Adrenal gland (tissue), 12 donors: ENCODE measurements around the gene EHD3. TPM values are rescaled to one million over a fixed set of nuclear protein-coding genes. Genes with fewer than 3 reads are reported as not detected.

ENCODE experiments used
- DNase-seq, 7 donors: peaks; one replicate each; pipeline ENCODE4 v3.0.0-alpha.2; 2019 to 2020
- H3K27ac ChIP-seq, 5 donors: fragments of 200-600 bp; sonication (generic) in 4 of 5; 1 replicate in 3 of 5; 2 replicates in 2 of 5; pipeline versions ENCODE4 v1.5.1 to v1.8.0; 2016 to 2020; ENCODE audit warnings: mild to moderate bottlenecking in 1 of 5
- H3K27me3 ChIP-seq: fragments of 200-600 bp; 2 replicates; pipeline ENCODE4 v1.8.0; 2021
- H3K36me3 ChIP-seq, 2 donors: fragments of 200-600 bp; replicated peaks in 1 of 2; 1 replicate in 1 of 2; 2 replicates in 1 of 2; pipeline versions ENCODE4 v1.5.1 to v1.8.0; 2018 to 2022
- H3K4me1 ChIP-seq, 2 donors: fragments of 200-600 bp; replicated peaks in 1 of 2; 1 replicate in 1 of 2; 2 replicates in 1 of 2; pipeline versions ENCODE4 v1.5.1 to v1.8.0; 2018 to 2021
- H3K4me3 ChIP-seq, 4 donors: fragments of 200-600 bp; sonication (generic) in 3 of 4; one replicate each; pipeline ENCODE4 v1.5.1; 2016 to 2018
- H3K9me3 ChIP-seq, 3 donors: fragments of 200-600 bp; sonication (generic) in 1 of 3; replicated peaks in 1 of 3; 1 replicate in 2 of 3; 2 replicates in 1 of 3; pipeline versions ENCODE4 v1.5.1 to v1.8.0; 2016 to 2021
- POLR2A ChIP-seq, 2 donors: fragments of 450-650 bp; IDR thresholded peaks; one replicate each; pipeline ENCODE4 v1.6.1; 2017; ENCODE audit warnings: antibody characterized with exemption in 2 of 2, mild to moderate bottlenecking in 2 of 2, moderate library complexity in 1 of 2
- WGBS, 4 donors: extraction: QIAGEN DNeasy Blood & Tissue Kit in 2 of 4; methylation state at CpG; one replicate each; pipeline versions ENCODE4 v1.1.5 to v1.1.7; 2013 to 2017; 5-methylcytosine and 5-hydroxymethylcytosine counted together
- intact Hi-C, 2 donors: fragments of 100-400 bp; cut with DNase I; formaldehyde crosslinking; loops; one replicate each; pipeline versions ENCODE4 v1.14.1 to v1.15.0; 2022 to 2023
- polyA plus RNA-seq, 3 donors: library from polyadenylated mRNA; stranded (reverse); fragments of 200-250 nt in 2 of 3; fragments of 350-450 nt in 1 of 3; fragmentation: Illumina TruSeq in 1 of 3; extraction: RNeasy Lipid Tissue Mini Kit (QIAGEN cat#74804) in 1 of 3; gene quantifications; one replicate each; pipeline ENCODE4 v1.2.3, GENCODE V29; 2013 to 2014
- total RNA-seq, 9 donors: library from RNA; depleted of rRNA in 4 of 9; stranded (reverse); fragments of >200 nt in 4 of 9; fragments of 120-200 nt in 1 of 9; fragmentation: NEBNext Ultra II Directional in 1 of 9; extraction: Animal tissue kit (Norgen Biotek cat#: 25700) in 1 of 9; gene quantifications; one replicate each; pipeline versions ENCODE4 v1.1.0 to v1.2.4, GENCODE V29; 2013 to 2023
- TF ChIP-seq, protein P1 (sequence below), 6 experiments: fragments of 450-650 bp in 4 of 6; fragments of 200-600 bp in 2 of 6; sonication (generic) in 1 of 6; IDR thresholded peaks; 1 replicate in 5 of 6; 2 replicates in 1 of 6; pipeline versions ENCODE4 v1.5.1 to v1.8.0; 2016 to 2021; ENCODE audit warnings: antibody characterized with exemption in 6 of 6, mild to moderate bottlenecking in 2 of 6, moderate library complexity in 1 of 6
- donor health status: healthy with polysubstance abuse.
- donor health status: Bipolar disorder and iron deficiency.
- donor health status: DM: yes; HTN: yes; CAD: no.
- donor health status: DM: no; HTN: no; CAD: no.
- donor health status: DM: no; HTN: no; CAD: no.
- donor health status: DM: yes; HTN: yes; CAD: no.

The EHD3 gene
- total and polyA plus RNA-seq, 12 donors = 4.6 to 51.9 (median 22.3) TPM

DNA sequence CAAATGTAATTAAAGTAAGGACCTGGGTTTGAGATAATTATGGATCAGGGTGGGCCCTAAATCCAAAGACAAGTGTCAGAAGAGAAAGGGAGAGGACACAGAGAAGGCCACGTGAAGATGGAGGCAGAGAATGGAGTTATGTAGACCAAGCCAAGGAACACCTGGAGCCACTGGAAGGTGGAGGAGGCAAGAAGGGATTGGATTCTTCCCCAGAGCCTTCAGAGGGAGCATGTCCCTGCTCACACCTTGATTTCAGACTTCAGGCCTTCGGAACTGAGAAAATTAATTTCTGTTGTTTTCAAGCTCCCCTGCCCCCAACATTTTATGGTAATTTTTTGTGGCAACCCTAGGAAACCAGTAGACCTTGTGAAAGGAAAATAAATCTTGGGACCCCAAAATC, 36.3 kb upstream of the EHD3 start:
- intact Hi-C loops = no loop called here
- Histone ChIP-seq H3K9me3 (no peaks in the 10 kb centered on the region), H3K4me3 (no peak overlapping the region), H3K27ac (no peak overlapping the region), H3K36me3 (no peaks in the 10 kb centered on the region), H3K27me3 (no peaks in the 10 kb centered on the region), H3K4me1 (no peaks in the 10 kb centered on the region)
- 83 to 88% (median 87%) methylated on average over 2 of the region's 2 CpGs for WGBS, 4 donors
- no peak for DNase-seq
- no peak for TF ChIP-seq POLR2A (IDR thresholded peaks at IDR 0.05)
- TF ChIP-seq, protein P1, sequence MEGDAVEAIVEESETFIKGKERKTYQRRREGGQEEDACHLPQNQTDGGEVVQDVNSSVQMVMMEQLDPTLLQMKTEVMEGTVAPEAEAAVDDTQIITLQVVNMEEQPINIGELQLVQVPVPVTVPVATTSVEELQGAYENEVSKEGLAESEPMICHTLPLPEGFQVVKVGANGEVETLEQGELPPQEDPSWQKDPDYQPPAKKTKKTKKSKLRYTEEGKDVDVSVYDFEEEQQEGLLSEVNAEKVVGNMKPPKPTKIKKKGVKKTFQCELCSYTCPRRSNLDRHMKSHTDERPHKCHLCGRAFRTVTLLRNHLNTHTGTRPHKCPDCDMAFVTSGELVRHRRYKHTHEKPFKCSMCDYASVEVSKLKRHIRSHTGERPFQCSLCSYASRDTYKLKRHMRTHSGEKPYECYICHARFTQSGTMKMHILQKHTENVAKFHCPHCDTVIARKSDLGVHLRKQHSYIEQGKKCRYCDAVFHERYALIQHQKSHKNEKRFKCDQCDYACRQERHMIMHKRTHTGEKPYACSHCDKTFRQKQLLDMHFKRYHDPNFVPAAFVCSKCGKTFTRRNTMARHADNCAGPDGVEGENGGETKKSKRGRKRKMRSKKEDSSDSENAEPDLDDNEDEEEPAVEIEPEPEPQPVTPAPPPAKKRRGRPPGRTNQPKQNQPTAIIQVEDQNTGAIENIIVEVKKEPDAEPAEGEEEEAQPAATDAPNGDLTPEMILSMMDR (IDR thresholded peaks at IDR 0.05) = no peak

- WGBS, 4 donors = 60 to 84% (median 71%) methylated on average over 4 of the region's 4 CpGs
These were observed 34.7 kb upstream of the EHD3 start for GRCh38 chr2:31199206-31199605.

DNA sequence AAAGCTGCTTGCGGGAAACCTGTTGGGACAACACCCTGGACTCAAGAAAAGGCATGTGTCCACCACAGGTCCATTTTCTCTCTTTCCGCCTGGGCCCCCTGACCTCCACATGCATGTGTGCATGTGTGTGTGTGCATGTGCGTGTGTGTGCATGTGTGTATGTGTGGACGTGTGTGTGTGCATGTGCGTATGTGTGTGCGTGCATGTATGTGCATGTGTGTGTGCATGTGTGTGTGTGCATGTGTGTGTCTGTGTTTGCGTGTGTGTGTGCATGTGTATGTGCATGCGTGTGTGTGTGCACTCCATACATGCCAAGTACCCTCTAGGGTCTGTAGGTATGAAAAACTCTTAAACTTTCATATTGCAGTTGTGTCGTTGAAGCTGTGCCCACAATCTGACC, 33.0 kb upstream of the EHD3 start:
- Histone ChIP-seq H3K36me3 (no peaks in the 10 kb centered on the region), H3K4me3 (no peak overlapping the region), H3K4me1 (no peaks in the 10 kb centered on the region), H3K9me3 (no peaks in the 10 kb centered on the region), H3K27ac (no peak overlapping the region), H3K27me3 (no peaks in the 10 kb centered on the region)
- no peak for TF ChIP-seq POLR2A (IDR thresholded peaks at IDR 0.05)
- TF ChIP-seq, protein P1 (IDR thresholded peaks at IDR 0.05) = no peak
- 75 to 81% (median 78%) methylated on average over 9 of the region's 9 CpGs for WGBS, 4 donors
- intact Hi-C loops = no loop called here
- DNase-seq = no peak

More at GRCh38 chr2:31199206-31199605, 34.7 kb upstream of the EHD3 start:
- intact Hi-C loops = no loop called here
- Histone ChIP-seq H3K27ac (no peak overlapping the region), H3K4me3 (no peak overlapping the region), H3K9me3 (no peaks in the 10 kb centered on the region), H3K4me1 (no peaks in the 10 kb centered on the region), H3K36me3 (no peaks in the 10 kb centered on the region), H3K27me3 (no peaks in the 10 kb centered on the region)
- TF ChIP-seq, protein P1 (IDR thresholded peaks at IDR 0.05) = no peak
- no peak for TF ChIP-seq POLR2A (IDR thresholded peaks at IDR 0.05)
- no peak for DNase-seq

DNA sequence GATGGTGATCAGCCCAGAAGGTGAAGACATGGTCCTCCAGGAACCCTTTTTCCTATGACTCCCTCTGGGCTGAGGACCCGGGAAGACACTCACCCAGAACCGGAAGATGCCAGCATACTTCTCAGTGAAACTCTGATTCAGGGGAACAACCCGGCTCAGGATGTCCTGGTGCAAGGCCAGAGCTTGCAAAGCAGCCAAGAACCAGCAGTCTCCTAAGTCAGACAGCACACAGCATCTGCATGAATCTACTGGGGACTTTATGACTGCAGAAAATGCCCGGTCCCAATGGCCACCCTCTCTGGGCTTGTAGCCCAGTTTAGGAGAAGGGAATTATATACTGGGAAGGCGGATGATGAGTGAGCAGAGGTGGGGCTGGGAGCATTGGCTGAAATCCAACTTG, 31.9 kb upstream of the EHD3 start:
- no peaks in the 10 kb centered on the region for H3K9me3 ChIP-seq
- H3K27me3 ChIP-seq = no peaks in the 10 kb centered on the region
- no peak overlapping the region for H3K4me3 ChIP-seq
- 75 to 89% (median 83%) methylated on average over 2 to 5 of the region's 5 CpGs for WGBS, 4 donors
- no peaks in the 10 kb centered on the region for H3K4me1 ChIP-seq
- intact Hi-C loops = no loop called here
- no peaks in the 10 kb centered on the region for H3K36me3 ChIP-seq
- no peak overlapping the region for H3K27ac ChIP-seq
- no peak for DNase-seq
- TF ChIP-seq, protein P1 (IDR thresholded peaks at IDR 0.05) = no peak
